Activated gamma-delta T cell treated with anti-CD3 and anti-CD28 coated beads, Interleukin-2, amount 50 U/mL, for 16 hours (primary cell): ENCODE data around the gene TFAP2E.

ENCODE experiments used
- DNase-seq: peaks from one replicate; pipeline ENCODE4 v3.0.0-alpha.2; 2020; ENCODE audit warnings: low read depth

TFAP2E gene

GRCh38 chr1:35557118-35557610 is 15.9 kb upstream of the TFAP2E start, which contains the start of gene KIAA0319L:
Gene KIAA0319L, minus strand, starts transcription at chr1:35557403. Its CDS starts 2,912 bp downstream, at chr1:35554491.
- DNase-seq, result no peak

GRCh38 chr1:35557611-35558373 is 15.3 kb upstream of the TFAP2E start, which contains the start of gene NCDN:
Gene NCDN, plus strand, starts transcription at chr1:35557799. Its CDS starts 392 bp downstream, at chr1:35558191.
- DNase-seq, result peak; percentile 96

GRCh38 chr1:35558374-35559316 is 14.5 kb upstream of the TFAP2E start:
- DNase-seq, result no peak

- no peak for DNase-seq
Observed at GRCh38 chr1:35559317-35559944, 13.7 kb upstream of the TFAP2E start.

- no peak for DNase-seq
Observed at GRCh38 chr1:35560256-35561225, 12.6 kb upstream of the TFAP2E start.

GRCh38 chr1:35561297-35561971 is 11.7 kb upstream of the TFAP2E start:
- DNase-seq, result no peak

- DNase-seq, result no peak
Observed at GRCh38 chr1:35561972-35562680, 11.0 kb upstream of the TFAP2E start.

- no peak for DNase-seq
Observed at GRCh38 chr1:35563166-35563565, 9.9 kb upstream of the TFAP2E start.

GRCh38 chr1:35564037-35564883 is 8.9 kb upstream of the TFAP2E start:
- peak; percentile 71 for DNase-seq

- no peak for DNase-seq
Observed at GRCh38 chr1:35564884-35565741, 8.0 kb upstream of the TFAP2E start.

GRCh38 chr1:35565742-35566133 is 7.4 kb upstream of the TFAP2E start:
- no peak for DNase-seq

GRCh38 chr1:35567947-35568558 is 5.1 kb upstream of the TFAP2E start:
- DNase-seq, result no peak

GRCh38 chr1:35568975-35569395 is 4.1 kb upstream of the TFAP2E start:
- peak; percentile 48 for DNase-seq

- DNase-seq, result no peak
Observed at GRCh38 chr1:35569936-35570335, 3.2 kb upstream of the TFAP2E start.

- no peak for DNase-seq
Observed at GRCh38 chr1:35570589-35571137, 2.5 kb upstream of the TFAP2E start.

- DNase-seq, result no peak
Observed at GRCh38 chr1:35571263-35571662, 1.9 kb upstream of the TFAP2E start.

GRCh38 chr1:35572296-35572695 is 818 bp upstream of the TFAP2E start:
- DNase-seq, result no peak
